ENCODE results near the gene HNF1A. TPM values are rescaled to one million over a fixed set of nuclear protein-coding genes. Genes with fewer than 3 reads are reported as not detected.

The HNF1A gene, protein sequence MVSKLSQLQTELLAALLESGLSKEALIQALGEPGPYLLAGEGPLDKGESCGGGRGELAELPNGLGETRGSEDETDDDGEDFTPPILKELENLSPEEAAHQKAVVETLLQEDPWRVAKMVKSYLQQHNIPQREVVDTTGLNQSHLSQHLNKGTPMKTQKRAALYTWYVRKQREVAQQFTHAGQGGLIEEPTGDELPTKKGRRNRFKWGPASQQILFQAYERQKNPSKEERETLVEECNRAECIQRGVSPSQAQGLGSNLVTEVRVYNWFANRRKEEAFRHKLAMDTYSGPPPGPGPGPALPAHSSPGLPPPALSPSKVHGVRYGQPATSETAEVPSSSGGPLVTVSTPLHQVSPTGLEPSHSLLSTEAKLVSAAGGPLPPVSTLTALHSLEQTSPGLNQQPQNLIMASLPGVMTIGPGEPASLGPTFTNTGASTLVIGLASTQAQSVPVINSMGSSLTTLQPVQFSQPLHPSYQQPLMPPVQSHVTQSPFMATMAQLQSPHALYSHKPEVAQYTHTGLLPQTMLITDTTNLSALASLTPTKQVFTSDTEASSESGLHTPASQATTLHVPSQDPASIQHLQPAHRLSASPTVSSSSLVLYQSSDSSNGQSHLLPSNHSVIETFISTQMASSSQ
- 4.4 to 6.4 TPM (median 5.9 TPM) in 5 replicates for total RNA-seq (2022; extraction: Qiagen RNA extraction; ENCODE audit: low read depth)

DNA sequence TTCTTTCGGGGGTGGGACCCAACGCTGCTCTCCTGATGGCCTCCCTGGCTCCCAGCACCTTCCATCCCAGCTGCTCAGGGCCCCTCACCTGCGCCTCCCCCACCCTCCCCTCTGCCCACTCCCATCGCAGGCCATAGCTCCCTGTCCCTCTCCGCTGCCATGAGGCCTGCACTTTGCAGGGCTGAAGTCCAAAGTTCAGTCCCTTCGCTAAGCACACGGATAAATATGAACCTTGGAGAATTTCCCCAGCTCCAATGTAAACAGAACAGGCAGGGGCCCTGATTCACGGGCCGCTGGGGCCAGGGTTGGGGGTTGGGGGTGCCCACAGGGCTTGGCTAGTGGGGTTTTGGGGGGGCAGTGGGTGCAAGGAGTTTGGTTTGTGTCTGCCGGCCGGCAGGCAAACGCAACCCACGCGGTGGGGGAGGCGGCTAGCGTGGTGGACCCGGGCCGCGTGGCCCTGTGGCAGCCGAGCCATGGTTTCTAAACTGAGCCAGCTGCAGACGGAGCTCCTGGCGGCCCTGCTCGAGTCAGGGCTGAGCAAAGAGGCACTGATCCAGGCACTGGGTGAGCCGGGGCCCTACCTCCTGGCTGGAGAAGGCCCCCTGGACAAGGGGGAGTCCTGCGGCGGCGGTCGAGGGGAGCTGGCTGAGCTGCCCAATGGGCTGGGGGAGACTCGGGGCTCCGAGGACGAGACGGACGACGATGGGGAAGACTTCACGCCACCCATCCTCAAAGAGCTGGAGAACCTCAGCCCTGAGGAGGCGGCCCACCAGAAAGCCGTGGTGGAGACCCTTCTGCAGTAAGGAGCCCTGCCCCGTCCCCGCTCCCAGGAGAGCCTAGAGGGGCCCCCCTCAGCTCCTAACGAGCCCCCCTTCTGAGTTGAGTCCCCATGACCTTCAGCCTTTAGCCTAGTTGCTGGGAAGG is at the start of gene HNF1A:
Gene HNF1A (plus strand): TSS at position 248 of the 924 bp plus-strand sequence. CDS start 226 bp downstream, at position 474.

GRCh38 chr12:121015825-121016766 is 37.8 kb downstream of the HNF1A start, which contains the start of gene C12orf43:
C12orf43 (minus strand) TSS chr12:121016487; CDS start chr12:121016474, 13 bp downstream.

DNA sequence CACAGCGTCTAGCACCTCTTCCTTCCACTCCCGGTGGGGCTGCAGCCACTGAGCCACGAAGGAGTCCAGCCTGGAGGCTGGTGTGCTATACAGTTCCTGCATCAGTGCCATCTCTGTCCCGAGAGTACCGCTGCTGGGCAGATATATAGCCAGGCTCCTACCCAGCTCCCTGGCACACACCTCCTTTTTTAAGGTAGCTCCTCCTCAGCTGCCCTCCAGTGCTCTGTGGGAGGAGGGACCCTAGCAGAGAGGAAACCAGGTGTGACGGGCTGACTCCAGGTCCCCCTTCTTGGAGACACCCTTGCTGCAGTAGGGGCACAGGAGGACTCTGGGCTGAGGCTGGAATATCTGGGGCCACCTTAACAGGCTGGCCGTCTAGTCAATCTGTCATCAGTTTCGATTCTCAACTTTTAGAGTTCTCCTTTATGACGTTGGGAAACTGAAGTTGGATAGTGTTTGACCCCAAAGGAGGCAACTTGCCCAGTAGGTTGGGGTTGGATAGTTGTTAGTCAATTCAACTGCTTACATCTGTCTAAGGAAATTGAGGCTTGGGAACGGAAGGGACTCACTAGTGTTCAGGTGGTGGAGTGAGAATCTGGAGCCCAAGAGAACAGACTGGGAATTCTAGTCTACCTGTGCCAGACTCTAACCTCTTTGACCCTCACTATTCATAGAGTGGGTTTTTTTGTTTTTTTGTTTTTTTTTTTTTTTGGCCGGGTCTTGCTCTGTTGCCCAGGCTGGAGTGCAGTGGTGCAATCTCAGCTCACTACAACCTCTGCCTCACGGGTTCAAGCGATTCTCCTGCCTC is 60.7 kb downstream of the HNF1A start, which contains the start of gene OASL:
Gene OASL (minus strand): TSS at position 386 of the 808 bp plus-strand sequence. CDS start 275 bp downstream, at position 111.

Other genes starting within 250 kb of the HNF1A start
- gene SPPL3, start 74.2 kb upstream of the HNF1A start, total RNA-seq (2022; extraction: Qiagen RNA extraction; ENCODE audit: low read depth) = 40.4 to 54.3 TPM (median 53.0 TPM) in 5 replicates
- gene C12orf43, start 37.9 kb downstream of the HNF1A start, total RNA-seq (2022; extraction: Qiagen RNA extraction; ENCODE audit: low read depth) = 24.1 to 26.6 TPM (median 24.9 TPM) in 5 replicates
- 3.5 to 6.6 TPM (median 5.0 TPM) in 5 replicates for gene OASL, start 60.7 kb downstream of the HNF1A start, total RNA-seq (2022; extraction: Qiagen RNA extraction; ENCODE audit: low read depth)
- gene P2RX7, start 154.3 kb downstream of the HNF1A start, total RNA-seq (2022; extraction: Qiagen RNA extraction; ENCODE audit: low read depth) = not detected in 5 replicates
- gene P2RX4, start 231.6 kb downstream of the HNF1A start, total RNA-seq (2022; extraction: Qiagen RNA extraction; ENCODE audit: low read depth) = 15.8 to 21.9 TPM (median 17.7 TPM) in 5 replicates